HEK293 (cell line): Measurements from ENCODE around the gene DMD.

ENCODE experiments used
- CTCF ChIA-PET: fragments of 350-600 bp; formaldehyde crosslinking; extraction: SDS; loops from one replicate; lab custom pipeline; 2021; ENCODE audit warnings: antibody characterized with exemption; lab: Yijun Ruan, JAX
- POLR2A ChIA-PET: fragments of 300-600 bp; formaldehyde crosslinking; extraction: SDS; loops from one replicate; lab custom pipeline; 2020; ENCODE audit warnings: antibody characterized with exemption, inconsistent platforms; lab: Yijun Ruan, JAX
- H3K27ac ChIP-seq: fragments of 200-500 bp; sonication (Bioruptor generic); 2 replicates; pipeline ENCODE4 v1.5.1; 2014; ENCODE audit warnings: low read depth, low read length, control low read depth, inconsistent platforms; ENCODE audit errors: extremely low read depth
- H3K36me3 ChIP-seq, 2 experiments: fragments of 200-500 bp in 1 of 2; sonication (Bioruptor generic) in 1 of 2; 1 replicate in 1 of 2; 2 replicates in 1 of 2; pipeline ENCODE4 v1.5.1; 2014 to 2017; ENCODE audit warnings: inconsistent platforms in 2 of 2, low read length in 2 of 2; ENCODE audit not compliant: control insufficient read depth in 2 of 2, insufficient read depth in 1 of 2
- H3K4me1 ChIP-seq: fragments of 200-500 bp; sonication (Bioruptor generic); 2 replicates; pipeline ENCODE4 v1.5.1; 2014; ENCODE audit warnings: mild to moderate bottlenecking, low read length, inconsistent platforms; ENCODE audit not compliant: control insufficient read depth, insufficient read depth
- H3K4me3 ChIP-seq: 2 replicates; pipeline ENCODE4 v1.5.1; 2011; ENCODE audit warnings: low read depth, mild to moderate bottlenecking, control low read depth, low read length, moderate library complexity
- H3K9me3 ChIP-seq: fragments of 200-500 bp; sonication (Bioruptor generic); 2 replicates; pipeline ENCODE4 v1.5.1; 2014; ENCODE audit warnings: low read depth, low read length, inconsistent platforms; ENCODE audit not compliant: control insufficient read depth, insufficient read depth
- BCL11A ChIP-seq: fragments of 450-650 bp; formaldehyde crosslinking; IDR thresholded peaks from 2 replicates; pipeline ENCODE4 v1.5.1; 2016; ENCODE audit warnings: low read depth, missing biosample characterization, missing genetic modification characterization
- BCL6B ChIP-seq: fragments of 450-650 bp; formaldehyde crosslinking; IDR thresholded peaks from 2 replicates; pipeline ENCODE4 v1.5.1; 2017; ENCODE audit warnings: missing biosample characterization, missing genetic modification characterization
- EGR2 ChIP-seq: fragments of 450-650 bp; formaldehyde crosslinking; IDR thresholded peaks from 2 replicates; pipeline ENCODE4 v1.5.1; 2016; ENCODE audit warnings: low read depth, missing biosample characterization, missing genetic modification characterization
- GFI1B ChIP-seq: fragments of 450-650 bp; formaldehyde crosslinking; IDR thresholded peaks from 2 replicates; pipeline ENCODE4 v1.5.1; 2016; ENCODE audit warnings: missing biosample characterization, missing genetic modification characterization
- KLF16 ChIP-seq: fragments of 450-650 bp; formaldehyde crosslinking; IDR thresholded peaks from 2 replicates; pipeline ENCODE4 v1.5.1; 2017; ENCODE audit warnings: missing biosample characterization, missing genetic modification characterization
- MZF1 ChIP-seq: fragments of 450-650 bp; formaldehyde crosslinking; IDR thresholded peaks from 2 replicates; pipeline ENCODE4 v1.5.1; 2017; ENCODE audit warnings: missing biosample characterization, missing genetic modification characterization, borderline replicate concordance
- ZNF112 ChIP-seq: fragments of 450-650 bp; formaldehyde crosslinking; IDR thresholded peaks from 2 replicates; pipeline ENCODE4 v1.5.0; 2017; ENCODE audit warnings: missing biosample characterization, missing genetic modification characterization
- ZNF138 ChIP-seq: fragments of 450-650 bp; formaldehyde crosslinking; IDR thresholded peaks from 2 replicates; pipeline ENCODE4 v1.5.1; 2016; ENCODE audit warnings: missing biosample characterization, missing genetic modification characterization, borderline replicate concordance
- ZNF169 ChIP-seq: fragments of 450-650 bp; formaldehyde crosslinking; IDR thresholded peaks from 2 replicates; pipeline ENCODE4 v1.5.1; 2016; ENCODE audit warnings: missing biosample characterization, missing genetic modification characterization
- ZNF266 ChIP-seq: fragments of 450-650 bp; formaldehyde crosslinking; IDR thresholded peaks from 2 replicates; pipeline ENCODE4 v1.5.1; 2016; ENCODE audit warnings: missing biosample characterization, missing genetic modification characterization, low read depth
- ZNF362 ChIP-seq: fragments of 450-650 bp; formaldehyde crosslinking; IDR thresholded peaks from 2 replicates; pipeline ENCODE4 v1.5.1; 2016; ENCODE audit warnings: missing biosample characterization, missing genetic modification characterization
- ZNF398 ChIP-seq: fragments of 450-650 bp; formaldehyde crosslinking; IDR thresholded peaks from 2 replicates; pipeline ENCODE4 v1.5.1; 2017; ENCODE audit warnings: missing biosample characterization, missing genetic modification characterization
- ZNF501 ChIP-seq: fragments of 450-650 bp; formaldehyde crosslinking; IDR thresholded peaks from 2 replicates; pipeline ENCODE4 v1.5.1; 2016; ENCODE audit warnings: missing biosample characterization, missing genetic modification characterization
- ZNF513 ChIP-seq: fragments of 450-650 bp; IDR thresholded peaks from 2 replicates; pipeline ENCODE4 v1.5.1; 2018; ENCODE audit warnings: missing biosample characterization, missing genetic modification characterization
- ZNF658 ChIP-seq: fragments of 450-650 bp; formaldehyde crosslinking; IDR thresholded peaks from 2 replicates; pipeline ENCODE4; 2016; ENCODE audit warnings: missing biosample characterization, missing genetic modification characterization
- ZNF777 ChIP-seq: fragments of 450-650 bp; formaldehyde crosslinking; IDR thresholded peaks from 2 replicates; pipeline ENCODE4 v1.5.1; 2017; ENCODE audit warnings: missing biosample characterization, missing genetic modification characterization, borderline replicate concordance
- TF ChIP-seq, protein P1 (sequence below): fragments of 450-650 bp; formaldehyde crosslinking; IDR thresholded peaks from 2 replicates; pipeline ENCODE4 v1.5.1; 2016; ENCODE audit warnings: missing biosample characterization, missing genetic modification characterization

DMD gene

GRCh38 chrX:31376408-31377022, 1834.8 kb downstream of the DMD start (continued):
- no peak for TF ChIP-seq GFI1B (tag by site-specific recombination)

- Histone ChIP-seq H3K4me1 (no peaks in the 10 kb centered on the region), H3K9me3 (no peaks in the 10 kb centered on the region)
- TF ChIP-seq MZF1 (tag by site-specific recombination) (no peak), KLF16 (no peak), ZNF169 (no peak), ZNF658 (tag by site-specific recombination) (no peak), EGR2 (tag by site-specific recombination) (no peak), ZNF362 (tag by site-specific recombination) (no peak), BCL6B (tag by site-specific recombination) (no peak), ZNF112 (tag by site-specific recombination) (no peak), BCL11A (tag by site-specific recombination) (no peak), ZNF513 (tag by site-specific recombination) (no peak), ZNF266 (no peak), ZNF138 (tag by site-specific recombination) (no peak), ZNF501 (tag by site-specific recombination) (no peak), ZNF398 (tag by site-specific recombination) (no peak), ZNF777 (tag by site-specific recombination) (no peak)
- TF ChIP-seq, protein P1, sequence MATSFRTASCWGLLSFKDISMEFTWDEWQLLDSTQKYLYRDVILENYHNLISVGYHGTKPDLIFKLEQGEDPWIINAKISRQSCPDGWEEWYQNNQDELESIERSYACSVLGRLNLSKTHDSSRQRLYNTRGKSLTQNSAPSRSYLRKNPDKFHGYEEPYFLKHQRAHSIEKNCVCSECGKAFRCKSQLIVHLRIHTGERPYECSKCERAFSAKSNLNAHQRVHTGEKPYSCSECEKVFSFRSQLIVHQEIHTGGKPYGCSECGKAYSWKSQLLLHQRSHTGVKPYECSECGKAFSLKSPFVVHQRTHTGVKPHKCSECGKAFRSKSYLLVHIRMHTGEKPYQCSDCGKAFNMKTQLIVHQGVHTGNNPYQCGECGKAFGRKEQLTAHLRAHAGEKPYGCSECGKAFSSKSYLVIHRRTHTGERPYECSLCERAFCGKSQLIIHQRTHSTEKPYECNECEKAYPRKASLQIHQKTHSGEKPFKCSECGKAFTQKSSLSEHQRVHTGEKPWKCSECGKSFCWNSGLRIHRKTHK (tag by site-specific recombination) = no peak
- TF ChIP-seq, all 188 proteins: peak for 0
- no peaks in the 10 kb centered on the region for H3K36me3 ChIP-seq
- POLR2A ChIA-PET = no interaction called here
- CTCF ChIA-PET = interaction anchor here (0.9 to 1.0 kb wide), 2 partner anchors 20 to 37 kb away, joined by 3 to 4 read pairs; no protein-coding TSS in a partner anchor
- no peak overlapping the region for H3K4me3 ChIP-seq
- H3K27ac ChIP-seq = no peak overlapping the region
Observed at GRCh38 chrX:31374786-31375185, 1836.6 kb downstream of the DMD start.
